Activated CD4-positive, alpha-beta T cell treated with anti-CD3 and anti-CD28 coated beads, Interleukin-2, Interleukin-4, amounts not matched to agents 100 ng/mL and 50 ng/mL, durations not matched to agents 16 hours and 8 hours (primary cell): Measurements from ENCODE around the gene GPBAR1.

Experiments used
- DNase-seq: peaks from one replicate; pipeline ENCODE4 v3.0.0-alpha.2; 2020; ENCODE audit warnings: low spot score

Gene GPBAR1

GRCh38 chr2:218260742-218261422 lies at the start of gene GPBAR1:
GPBAR1 (plus strand) TSS chr2:218261015; CDS start chr2:218262725, 1,710 bp downstream.
- DNase-seq: no peak

GRCh38 chr2:218214116-218214515 lies 46.7 kb upstream of the GPBAR1 start:
- DNase-seq: no peak

- DNase-seq: no peak
Measured at GRCh38 chr2:218216336-218216673, 44.5 kb upstream of the GPBAR1 start.

GRCh38 chr2:218216674-218217359 lies 44.0 kb upstream of the GPBAR1 start, which contains the start of gene ARPC2:
ARPC2 (plus strand) TSS chr2:218217189; CDS start chr2:218217471, 282 bp downstream.
- peak; percentile 95 for DNase-seq

- peak; percentile 64 for DNase-seq
Measured at GRCh38 chr2:218217360-218218267, 43.2 kb upstream of the GPBAR1 start.

GRCh38 chr2:218218268-218219185 lies 42.3 kb upstream of the GPBAR1 start:
- peak; percentile 69 for DNase-seq

- DNase-seq: peak; percentile 25
Measured at GRCh38 chr2:218219934-218220333, 40.9 kb upstream of the GPBAR1 start.

- DNase-seq: no peak
Measured at GRCh38 chr2:218221000-218221399, 39.8 kb upstream of the GPBAR1 start.

- peak; percentile 46 for DNase-seq
Measured at GRCh38 chr2:218223046-218223445, 37.8 kb upstream of the GPBAR1 start.

GRCh38 chr2:218224186-218224585 lies 36.6 kb upstream of the GPBAR1 start:
- no peak for DNase-seq

- no peak for DNase-seq
Measured at GRCh38 chr2:218226903-218227302, 33.9 kb upstream of the GPBAR1 start.

GRCh38 chr2:218228366-218229090 lies 32.3 kb upstream of the GPBAR1 start:
- DNase-seq: no peak

- DNase-seq: peak; percentile 86
Measured at GRCh38 chr2:218229239-218229638, 31.6 kb upstream of the GPBAR1 start.

GRCh38 chr2:218229851-218230250 lies 31.0 kb upstream of the GPBAR1 start:
- peak; percentile 31 for DNase-seq

GRCh38 chr2:218230882-218231281 lies 29.9 kb upstream of the GPBAR1 start:
- peak; percentile 63 for DNase-seq

- DNase-seq: no peak
Measured at GRCh38 chr2:218233543-218233942, 27.3 kb upstream of the GPBAR1 start.

GRCh38 chr2:218234521-218234920 lies 26.3 kb upstream of the GPBAR1 start:
- no peak for DNase-seq

GRCh38 chr2:218235017-218235416 lies 25.8 kb upstream of the GPBAR1 start:
- no peak for DNase-seq

GRCh38 chr2:218236829-218237228 lies 24.0 kb upstream of the GPBAR1 start:
- DNase-seq: no peak

GRCh38 chr2:218238887-218239286 lies 21.9 kb upstream of the GPBAR1 start:
- no peak for DNase-seq

- no peak for DNase-seq
Measured at GRCh38 chr2:218244204-218244603, 16.6 kb upstream of the GPBAR1 start.
